GM11168 (cell line): Measurements from ENCODE around the gene RPL38.

Experiments
- in situ Hi-C: fragments of 300-500 bp; cut with MboI; formaldehyde crosslinking; loops from one replicate; pipeline ENCODE4 v1.12.0; 2022; ENCODE audit warnings: low sequenced_read_pairs; ENCODE audit not compliant: unreplicated experiment

RPL38 gene

GRCh38 chr17:74244548-74244947 is 41.1 kb downstream of the RPL38 start:
- in situ Hi-C loops, result no loop called here

GRCh38 chr17:74245145-74245831 is 41.8 kb downstream of the RPL38 start:
- in situ Hi-C loops, result no loop called here

GRCh38 chr17:74245871-74246270 is 42.4 kb downstream of the RPL38 start:
- in situ Hi-C loops, result no loop called here

GRCh38 chr17:74249590-74250270 is 46.3 kb downstream of the RPL38 start:
- in situ Hi-C loops, result no loop called here

GRCh38 chr17:74250324-74250995 is 47.0 kb downstream of the RPL38 start:
- in situ Hi-C loops, result no loop called here

- in situ Hi-C loops, result no loop called here
These were observed 47.6 kb downstream of the RPL38 start for GRCh38 chr17:74251051-74251450.

GRCh38 chr17:74251569-74251968 is 48.1 kb downstream of the RPL38 start:
- in situ Hi-C loops, result no loop called here

GRCh38 chr17:74252211-74252610 is 48.7 kb downstream of the RPL38 start:
- in situ Hi-C loops, result no loop called here

GRCh38 chr17:74253036-74253435 is 49.6 kb downstream of the RPL38 start:
- in situ Hi-C loops, result no loop called here

GRCh38 chr17:74257311-74257710 is 53.8 kb downstream of the RPL38 start:
- in situ Hi-C loops, result no loop called here

GRCh38 chr17:74259667-74260524 is 56.4 kb downstream of the RPL38 start:
- in situ Hi-C loops, result no loop called here
